Type B pancreatic cell (in vitro differentiated cells): ENCODE results near the gene PHC2. TPM values are rescaled to one million over a fixed set of nuclear protein-coding genes. Genes with fewer than 3 reads are reported as not detected.

Source experiments
- DNase-seq: peaks from one replicate; pipeline ENCODE4 v3.0.0; 2021; ENCODE audit warnings: mixed read lengths; ENCODE audit not compliant: unreplicated experiment; ENCODE audit errors: extremely low spot score
- H3K27ac Mint-ChIP-seq: 2 replicates; pipeline ENCODE4 v1.8.0; 2021; ENCODE audit warnings: mild to moderate bottlenecking, mixed read lengths
- H3K27me3 Mint-ChIP-seq: 2 replicates; pipeline ENCODE4 v1.8.0; 2021; ENCODE audit warnings: mixed read lengths
- H3K36me3 Mint-ChIP-seq: 2 replicates; pipeline ENCODE4 v1.8.0; 2021; ENCODE audit warnings: mixed read lengths
- H3K4me1 Mint-ChIP-seq: one replicate; pipeline ENCODE4 v1.8.0; 2021; ENCODE audit warnings: mixed read lengths; ENCODE audit not compliant: unreplicated experiment
- H3K4me3 Mint-ChIP-seq: 2 replicates; pipeline ENCODE4 v1.8.0; 2021; ENCODE audit warnings: mild to moderate bottlenecking, mixed read lengths
- H3K9me3 Mint-ChIP-seq: 2 replicates; pipeline ENCODE4 v1.8.0; 2021; ENCODE audit warnings: mixed read lengths
- microRNA-seq: library from miRNA; unstranded; fragments of <30 nt; microRNA quantifications from one replicate; pipeline ENCODE4, GENCODE V29; 2020
- total RNA-seq: library from RNA; stranded (reverse); gene quantifications from 2 replicates; pipeline ENCODE4 v1.2.1, GENCODE V29; 2021; ENCODE audit warnings: low replicate concordance
- TF ChIP-seq, protein P1 (sequence below): fragments of 200-600 bp; sonication (generic); conservative IDR thresholded peaks from 2 replicates; pipeline ENCODE4 v1.5.0; 2021; ENCODE audit warnings: antibody characterized with exemption, mild to moderate bottlenecking

Gene PHC2
- total RNA-seq, 1 donor from 2014 or later = 106 TPM

GRCh38 chr1:33275195-33275594 lies 155.7 kb downstream of the PHC2 start:
- Mint-ChIP-seq H3K4me3 (no peak overlapping the region), H3K27me3 (no peaks in the 10 kb centered on the region), H3K27ac (no peak overlapping the region), H3K4me1 (peaks cover 36% of the 10 kb centered on the region), H3K9me3 (no peaks in the 10 kb centered on the region), H3K36me3 (peaks cover 15% of the 10 kb centered on the region)
- TF ChIP-seq, protein P1, sequence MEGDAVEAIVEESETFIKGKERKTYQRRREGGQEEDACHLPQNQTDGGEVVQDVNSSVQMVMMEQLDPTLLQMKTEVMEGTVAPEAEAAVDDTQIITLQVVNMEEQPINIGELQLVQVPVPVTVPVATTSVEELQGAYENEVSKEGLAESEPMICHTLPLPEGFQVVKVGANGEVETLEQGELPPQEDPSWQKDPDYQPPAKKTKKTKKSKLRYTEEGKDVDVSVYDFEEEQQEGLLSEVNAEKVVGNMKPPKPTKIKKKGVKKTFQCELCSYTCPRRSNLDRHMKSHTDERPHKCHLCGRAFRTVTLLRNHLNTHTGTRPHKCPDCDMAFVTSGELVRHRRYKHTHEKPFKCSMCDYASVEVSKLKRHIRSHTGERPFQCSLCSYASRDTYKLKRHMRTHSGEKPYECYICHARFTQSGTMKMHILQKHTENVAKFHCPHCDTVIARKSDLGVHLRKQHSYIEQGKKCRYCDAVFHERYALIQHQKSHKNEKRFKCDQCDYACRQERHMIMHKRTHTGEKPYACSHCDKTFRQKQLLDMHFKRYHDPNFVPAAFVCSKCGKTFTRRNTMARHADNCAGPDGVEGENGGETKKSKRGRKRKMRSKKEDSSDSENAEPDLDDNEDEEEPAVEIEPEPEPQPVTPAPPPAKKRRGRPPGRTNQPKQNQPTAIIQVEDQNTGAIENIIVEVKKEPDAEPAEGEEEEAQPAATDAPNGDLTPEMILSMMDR = no peak
- DNase-seq = no peak

DNA sequence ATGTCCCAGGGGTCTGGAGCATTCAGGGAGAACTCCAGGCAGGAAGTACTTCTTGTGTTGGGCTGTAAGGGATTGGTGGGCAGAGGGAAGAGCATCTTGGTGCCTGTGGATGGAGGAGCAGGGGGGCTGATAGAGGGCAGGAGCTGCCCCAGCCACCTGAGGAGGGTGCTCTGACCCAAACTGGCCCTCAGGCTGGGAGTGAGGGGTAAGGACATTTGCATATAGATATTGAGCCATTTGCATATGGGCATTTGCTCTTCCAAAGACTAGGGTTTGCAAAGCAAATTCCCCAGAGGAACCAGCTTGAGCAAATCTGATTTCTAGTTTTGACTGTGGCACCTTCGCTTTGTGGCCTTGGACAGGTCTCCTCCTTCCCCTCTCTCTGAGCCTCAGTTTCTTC lies 156.4 kb downstream of the PHC2 start:
- H3K27me3 Mint-ChIP-seq = no peaks in the 10 kb centered on the region
- H3K4me3 Mint-ChIP-seq = no peak overlapping the region
- H3K27ac Mint-ChIP-seq = no peak overlapping the region
- peaks cover 36% of the 10 kb centered on the region for H3K4me1 Mint-ChIP-seq
- no peaks in the 10 kb centered on the region for H3K9me3 Mint-ChIP-seq
- TF ChIP-seq, protein P1 = no peak
- DNase-seq = no peak
- peaks cover 13% of the 10 kb centered on the region for H3K36me3 Mint-ChIP-seq

GRCh38 chr1:33273961-33274371 lies 156.9 kb downstream of the PHC2 start:
- TF ChIP-seq, protein P1 = no peak
- Mint-ChIP-seq H3K27ac (no peak overlapping the region), H3K27me3 (no peaks in the 10 kb centered on the region), H3K4me1 (peaks cover 36% of the 10 kb centered on the region), H3K4me3 (no peak overlapping the region), H3K36me3 (peaks cover 12% of the 10 kb centered on the region), H3K9me3 (no peaks in the 10 kb centered on the region)
- DNase-seq = no peak

Small RNAs within 50 kb of the gene (microRNA-seq; reads per million reads assigned to microRNA genes)
- gene MIR3605 = 67.5 reads per million, percentile 58 among the genes with 10 or more reads in this experiment

Other genes with a start within 250 kb of the PHC2 start
- 14.0 and 20.8 TPM in 2 replicates for gene TRIM62, start 249.1 kb downstream of the PHC2 start, total RNA-seq
- 49.0 and 66.5 TPM in 2 replicates for gene ZNF362, start 174.6 kb downstream of the PHC2 start, total RNA-seq
- 0.29 TPM in 1 of 2 replicates, not detected in the other for gene A3GALT2, start 110.0 kb downstream of the PHC2 start, total RNA-seq
- gene ZSCAN20, start 41.5 kb upstream of the PHC2 start, total RNA-seq = 6.6 and 8.6 TPM in 2 replicates